ENCODE data around the gene P2RX3. TPM values are rescaled to one million over a fixed set of nuclear protein-coding genes. Genes with fewer than 3 reads are reported as not detected.
"Not testable (repeated sequence)": the region's sequence is repeated elsewhere in the genome, so short reads cannot be mapped to it uniquely, and the experiment has no call there.

The P2RX3 gene
- total RNA-seq: not detected
- long read RNA-seq: 0 reads

DNA sequence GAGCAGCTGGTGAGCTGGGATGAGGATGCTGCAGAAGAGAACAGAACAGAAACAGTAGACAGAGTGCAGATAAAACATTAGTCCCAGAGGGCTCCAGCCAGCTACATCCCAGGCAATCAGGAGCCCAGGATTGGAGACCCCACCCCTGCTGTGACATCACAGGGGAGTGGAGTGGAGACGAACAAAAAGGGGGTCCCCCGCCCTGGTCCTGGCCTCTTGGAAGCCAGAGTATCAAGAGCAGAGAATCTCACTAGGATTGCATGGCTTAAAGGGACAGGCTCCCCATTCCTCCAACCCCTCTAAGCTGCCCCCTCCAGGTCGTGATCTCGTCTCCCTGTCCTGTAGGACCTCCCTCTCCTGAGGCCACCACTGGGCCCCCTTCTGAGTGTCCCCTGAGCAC lies at the start of gene P2RX3:
Gene P2RX3 (plus strand): TSS at position 211 of the 400 bp plus-strand sequence. CDS start 199 bp downstream, outside the sequence.
- Histone ChIP-seq H3K4me3 (no peak within 1 kb of the TSS), H3K4me1 (peaks cover 20% of the 10 kb centered on the region), H3K27ac (no peak within 1 kb of the TSS), H3K9me3 (no peaks in the 10 kb centered on the region), H3K27me3 (ENCODE audit: low read depth) (no peaks in the 10 kb centered on the region), H3K36me3 (peaks cover 8% of the 10 kb centered on the region)
- no peak for TF ChIP-seq CTCF (IDR thresholded peaks at IDR 0.05)
- ATAC-seq: no peak
- intact Hi-C loops (cut with DNase I): no loop called here
- DNase-seq: no peak

DNA sequence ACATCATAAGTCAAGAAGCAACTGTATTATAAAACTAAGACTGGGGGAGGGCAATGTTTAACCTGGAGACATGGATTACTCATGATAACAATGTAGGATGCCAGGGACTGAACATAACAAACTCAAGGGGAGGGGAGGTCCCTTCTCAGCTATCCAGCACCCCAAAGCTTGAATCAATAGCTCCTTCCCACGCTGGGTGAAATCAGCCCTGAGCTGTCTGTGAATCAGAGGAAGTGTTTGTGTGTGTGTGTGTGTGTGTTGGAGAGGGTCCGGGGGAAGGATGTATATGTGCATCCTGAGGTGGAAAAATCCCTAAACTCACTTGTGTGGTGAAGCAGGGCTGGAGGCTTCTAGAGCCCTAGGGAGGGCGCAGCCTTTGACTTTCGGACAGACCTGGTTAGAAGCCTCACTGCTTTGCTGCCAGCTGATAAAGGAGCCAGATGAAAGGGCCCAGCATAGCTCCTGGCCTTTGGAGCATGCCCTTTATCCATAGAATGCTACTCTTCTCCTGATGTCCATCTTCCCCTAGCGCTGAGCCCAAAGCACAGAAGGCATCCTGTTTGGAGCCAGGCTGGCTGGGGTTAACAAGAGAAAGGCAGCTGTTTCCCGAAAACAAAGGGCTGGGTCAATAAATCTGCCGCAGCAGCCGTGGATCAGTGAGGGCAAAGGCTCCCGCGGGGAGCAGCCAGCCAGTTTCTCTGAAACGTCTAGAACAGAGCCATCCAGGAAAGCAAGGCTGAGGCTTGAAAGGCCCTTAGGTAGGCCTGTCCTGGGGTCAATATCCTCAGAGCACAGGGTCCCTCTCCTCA lies 49.2 kb upstream of the P2RX3 start:
- H3K27me3 ChIP-seq (ENCODE audit: low read depth): no peaks in the 10 kb centered on the region
- peaks cover 14% of the 10 kb centered on the region for H3K4me1 ChIP-seq
- no peak overlapping the region for H3K4me3 ChIP-seq
- no peak for DNase-seq
- TF ChIP-seq CTCF (IDR thresholded peaks at IDR 0.05): no peak
- peak overlapping the region; percentile 41 for H3K27ac ChIP-seq
- intact Hi-C loops (cut with DNase I): no loop called here
- H3K9me3 ChIP-seq: no peaks in the 10 kb centered on the region
- ATAC-seq: peak in 1 of 2 donors; percentile 14
- no peaks in the 10 kb centered on the region for H3K36me3 ChIP-seq

DNA sequence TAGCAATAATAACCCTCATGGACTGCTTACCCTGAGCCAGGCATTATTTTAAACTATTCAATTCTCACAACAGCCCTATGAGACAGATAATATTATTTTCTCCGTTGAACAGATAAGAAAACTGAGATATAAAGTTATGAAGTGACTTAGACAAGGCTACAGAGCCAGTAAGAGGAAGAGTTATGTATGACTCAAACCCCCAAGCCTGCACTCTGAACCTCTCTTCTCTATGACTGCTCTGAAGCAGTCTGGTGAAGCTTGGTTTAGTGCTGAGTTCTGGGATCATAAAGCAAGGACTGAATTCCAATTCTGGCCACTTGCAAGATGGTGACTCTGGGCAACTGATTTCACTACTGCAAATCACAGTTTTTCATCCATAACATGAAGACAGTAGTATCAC lies 47.9 kb upstream of the P2RX3 start:
- DNase-seq (no peak), ATAC-seq (no peak)
- intact Hi-C loops (cut with DNase I): no loop called here
- Histone ChIP-seq H3K4me1 (peaks cover 27% of the 10 kb centered on the region), H3K27me3 (ENCODE audit: low read depth) (no peaks in the 10 kb centered on the region), H3K9me3 (no peaks in the 10 kb centered on the region), H3K4me3 (no peak overlapping the region), H3K27ac (no peak overlapping the region), H3K36me3 (no peaks in the 10 kb centered on the region)
- TF ChIP-seq CTCF (IDR thresholded peaks at IDR 0.05): no peak

GRCh38 chr11:57294225-57295131 lies 43.7 kb upstream of the P2RX3 start:
- ATAC-seq: peak; percentile 85 to 92
- Histone ChIP-seq H3K9me3 (peaks cover 8% of the 10 kb centered on the region), H3K4me1 (peaks cover 25% of the 10 kb centered on the region), H3K36me3 (peaks cover 13% of the 10 kb centered on the region), H3K27ac (peak overlapping the region; percentile 68), H3K4me3 (no peak overlapping the region), H3K27me3 (ENCODE audit: low read depth) (no peaks in the 10 kb centered on the region)
- intact Hi-C loops (cut with DNase I): no loop called here
- no peak for TF ChIP-seq CTCF (IDR thresholded peaks at IDR 0.05)
- DNase-seq: no peak

DNA sequence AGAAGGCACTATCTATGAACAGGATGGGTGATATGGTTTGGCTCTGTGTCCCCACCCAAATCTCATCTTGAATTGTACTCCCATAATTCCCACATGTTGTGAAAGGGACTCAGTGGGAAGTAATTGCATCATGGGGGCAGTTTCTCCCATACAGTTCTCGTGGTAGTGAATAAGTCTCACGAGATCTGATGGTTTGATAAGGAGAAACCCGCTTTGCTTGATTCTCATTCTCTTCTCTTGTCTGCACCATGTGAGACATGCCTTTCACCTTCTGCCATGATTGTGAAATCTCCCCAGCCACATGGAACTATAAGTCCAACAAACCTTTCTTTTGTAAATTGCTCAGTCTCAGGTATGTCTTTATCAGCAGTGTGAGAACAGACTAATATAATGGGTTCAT lies 41.9 kb upstream of the P2RX3 start:
- H3K4me1 ChIP-seq: peaks cover 20% of the 10 kb centered on the region
- ATAC-seq; DNase-seq; H3K27me3 ChIP-seq (ENCODE audit: low read depth); H3K4me3 ChIP-seq; intact Hi-C loops (cut with DNase I): not testable (repeated sequence)
- H3K36me3 ChIP-seq: peaks cover 30% of the 10 kb centered on the region
- H3K9me3 ChIP-seq: peaks cover 13% of the 10 kb centered on the region
- H3K27ac ChIP-seq: peak overlapping the region; percentile 68
